ENCODE results near the gene GRID1.

Gene GRID1

DNA sequence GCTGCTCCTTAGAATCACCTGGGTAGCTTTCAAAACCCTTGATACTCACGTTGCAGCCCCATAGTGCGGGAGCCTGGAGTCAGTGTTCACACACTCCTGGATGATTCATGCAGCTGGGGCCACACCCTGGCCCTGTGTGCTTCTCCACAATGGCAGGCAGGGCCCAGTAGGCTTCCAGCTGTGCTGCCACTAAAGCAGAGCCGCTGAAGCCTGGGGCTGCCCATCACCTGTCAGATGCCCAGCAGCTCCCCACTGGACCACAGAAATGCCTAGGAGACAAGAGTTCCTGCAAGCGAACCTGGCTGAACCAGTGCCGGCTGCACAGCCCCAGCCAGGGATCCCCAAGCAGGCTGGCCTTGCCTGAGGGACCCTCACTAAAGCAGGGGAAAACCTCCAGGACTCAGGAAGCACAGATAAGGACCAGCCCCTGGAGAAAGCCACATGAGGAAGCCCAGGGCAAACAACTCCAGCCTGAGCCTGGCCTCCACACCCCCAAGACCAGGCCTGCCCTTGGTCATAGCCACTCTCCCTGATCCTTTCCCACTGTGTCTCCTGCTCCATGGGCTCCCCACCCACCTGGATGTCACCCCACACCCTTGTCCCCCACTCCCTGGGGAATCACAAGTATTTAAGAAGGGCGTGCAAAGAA is 111.9 kb downstream of the GRID1 start:
- no peak overlapping the region for H3K27ac ChIP-seq
- TF ChIP-seq, protein P1, sequence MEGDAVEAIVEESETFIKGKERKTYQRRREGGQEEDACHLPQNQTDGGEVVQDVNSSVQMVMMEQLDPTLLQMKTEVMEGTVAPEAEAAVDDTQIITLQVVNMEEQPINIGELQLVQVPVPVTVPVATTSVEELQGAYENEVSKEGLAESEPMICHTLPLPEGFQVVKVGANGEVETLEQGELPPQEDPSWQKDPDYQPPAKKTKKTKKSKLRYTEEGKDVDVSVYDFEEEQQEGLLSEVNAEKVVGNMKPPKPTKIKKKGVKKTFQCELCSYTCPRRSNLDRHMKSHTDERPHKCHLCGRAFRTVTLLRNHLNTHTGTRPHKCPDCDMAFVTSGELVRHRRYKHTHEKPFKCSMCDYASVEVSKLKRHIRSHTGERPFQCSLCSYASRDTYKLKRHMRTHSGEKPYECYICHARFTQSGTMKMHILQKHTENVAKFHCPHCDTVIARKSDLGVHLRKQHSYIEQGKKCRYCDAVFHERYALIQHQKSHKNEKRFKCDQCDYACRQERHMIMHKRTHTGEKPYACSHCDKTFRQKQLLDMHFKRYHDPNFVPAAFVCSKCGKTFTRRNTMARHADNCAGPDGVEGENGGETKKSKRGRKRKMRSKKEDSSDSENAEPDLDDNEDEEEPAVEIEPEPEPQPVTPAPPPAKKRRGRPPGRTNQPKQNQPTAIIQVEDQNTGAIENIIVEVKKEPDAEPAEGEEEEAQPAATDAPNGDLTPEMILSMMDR (conservative IDR thresholded peaks at IDR 0.05): no peak

DNA sequence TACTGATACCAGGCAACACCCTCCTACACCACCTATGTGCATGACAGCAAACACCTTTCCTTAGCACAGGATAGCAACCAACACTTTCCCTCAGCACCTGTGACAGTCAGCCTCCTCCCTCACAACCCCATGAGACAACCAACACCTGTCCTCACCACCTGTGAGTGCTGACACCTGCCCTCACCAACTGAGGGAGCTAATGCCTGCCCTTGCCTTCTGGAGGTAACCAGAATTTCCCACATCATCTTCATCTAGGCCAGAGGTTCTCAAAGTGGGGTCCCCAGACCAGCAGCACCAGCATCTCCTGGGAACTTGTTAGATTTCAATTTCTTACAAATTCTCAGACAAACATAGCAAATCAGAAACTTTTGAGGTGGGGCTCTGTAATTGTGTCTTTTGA is 112.5 kb downstream of the GRID1 start:
- TF ChIP-seq, protein P1 (conservative IDR thresholded peaks at IDR 0.05): no peak
- H3K27ac ChIP-seq: no peak overlapping the region

DNA sequence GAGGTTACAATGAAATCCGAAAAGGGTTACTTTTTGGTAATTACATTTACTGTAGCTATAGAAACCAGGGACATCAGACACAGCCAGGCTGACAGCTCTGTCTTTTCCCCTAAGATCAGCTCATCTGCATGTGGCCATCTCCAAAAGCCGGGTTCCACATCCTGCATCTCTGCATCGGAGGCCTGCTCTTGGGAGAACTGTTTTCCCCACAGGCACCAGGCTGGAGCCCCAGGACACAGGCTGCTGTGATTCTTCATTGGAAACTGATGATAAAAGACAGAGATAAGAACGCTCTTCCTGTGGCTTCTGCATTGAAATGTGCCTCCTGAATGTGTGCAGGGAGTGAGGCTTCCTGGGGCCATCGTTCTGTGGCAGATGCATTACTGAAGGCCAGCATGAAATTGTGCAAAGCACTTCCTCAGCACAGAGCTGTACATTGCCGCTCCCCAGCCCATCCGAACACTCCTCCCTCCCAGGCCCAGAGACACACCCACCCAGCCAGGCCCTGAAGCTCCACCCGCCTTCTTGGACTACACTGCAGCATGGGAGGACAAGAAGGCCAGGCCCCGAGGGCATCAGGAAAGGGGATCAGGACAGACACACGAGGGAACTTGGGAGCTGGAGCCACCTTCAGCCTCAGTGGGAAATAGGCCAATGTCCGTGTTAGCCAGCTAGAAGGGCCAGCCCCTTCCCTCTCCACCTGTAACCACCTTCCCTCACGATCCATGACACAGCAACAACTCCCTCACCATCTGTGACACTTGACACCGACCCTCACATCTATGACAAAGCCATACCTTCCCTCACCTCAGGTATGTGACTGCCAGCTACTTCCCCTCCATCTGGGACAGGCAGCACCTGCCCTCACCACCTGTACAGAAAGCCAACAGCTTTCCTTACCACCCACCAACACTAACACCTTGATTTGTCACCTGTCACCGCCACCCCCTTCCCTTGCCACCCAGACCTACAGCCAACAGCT is 113.2 kb downstream of the GRID1 start:
- H3K27ac ChIP-seq: no peak overlapping the region
- TF ChIP-seq, protein P1 (conservative IDR thresholded peaks at IDR 0.05): no peak

DNA sequence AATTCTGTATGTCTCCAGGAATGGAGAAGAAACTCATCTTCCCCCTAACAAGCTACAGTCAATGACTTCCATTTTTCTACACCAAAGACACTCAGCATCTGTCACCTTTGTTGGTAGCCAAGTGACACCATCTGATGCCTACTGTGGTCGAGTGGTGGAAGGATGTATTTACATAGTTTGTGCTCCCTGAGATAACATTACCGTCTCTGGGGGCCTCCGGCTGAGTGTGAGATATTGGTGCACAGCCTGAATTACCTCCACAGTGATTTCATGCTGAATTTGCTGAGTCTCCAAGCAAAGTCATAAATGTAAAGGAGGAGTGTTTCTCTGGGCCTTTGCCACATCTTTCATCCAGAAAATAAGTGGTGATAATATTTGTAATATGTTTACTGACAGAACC is 114.0 kb downstream of the GRID1 start:
- no peak overlapping the region for H3K27ac ChIP-seq
- TF ChIP-seq, protein P1 (conservative IDR thresholded peaks at IDR 0.05): no peak

DNA sequence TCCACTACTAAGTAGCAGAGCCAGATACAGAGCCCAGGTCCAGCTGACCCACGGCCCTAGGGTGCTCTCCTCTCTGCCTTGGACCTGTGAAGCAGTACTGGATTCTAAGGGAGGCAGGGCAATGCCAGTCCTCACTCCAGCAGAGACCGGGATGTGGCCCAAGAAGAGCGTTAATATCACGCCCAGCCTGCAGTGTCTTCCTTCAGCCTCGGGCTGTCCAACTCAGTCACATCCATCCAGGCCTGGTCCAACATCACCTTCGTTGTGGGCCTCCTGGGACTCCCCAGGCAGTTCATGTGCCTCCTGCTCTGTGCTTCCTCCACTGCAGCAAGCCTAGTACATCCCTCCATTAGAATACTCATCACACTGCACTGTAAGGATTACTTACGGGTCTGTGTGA is 114.5 kb downstream of the GRID1 start:
- TF ChIP-seq, protein P1 (conservative IDR thresholded peaks at IDR 0.05): no peak
- H3K27ac ChIP-seq: no peak overlapping the region

DNA sequence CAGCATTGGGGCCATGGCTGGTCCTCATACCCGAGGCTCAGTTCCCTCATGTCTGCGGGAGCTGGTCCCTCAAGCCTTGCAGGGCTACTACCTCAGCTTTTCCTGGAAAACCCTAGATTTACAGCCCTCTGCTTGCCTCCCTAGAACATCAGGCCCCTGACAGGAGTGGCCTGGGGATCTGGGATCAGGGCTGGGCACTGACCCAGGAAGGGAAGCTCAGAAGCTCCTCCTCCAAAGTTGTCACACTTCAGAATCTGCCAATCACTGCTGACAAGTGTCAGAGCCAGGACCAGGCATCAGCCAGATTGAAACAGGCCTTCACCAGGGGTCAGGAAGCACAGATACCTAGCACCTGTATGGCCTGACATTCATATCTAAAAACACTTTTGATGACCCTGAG is 115.2 kb downstream of the GRID1 start:
- TF ChIP-seq, protein P1 (conservative IDR thresholded peaks at IDR 0.05): no peak
- no peak overlapping the region for H3K27ac ChIP-seq

DNA sequence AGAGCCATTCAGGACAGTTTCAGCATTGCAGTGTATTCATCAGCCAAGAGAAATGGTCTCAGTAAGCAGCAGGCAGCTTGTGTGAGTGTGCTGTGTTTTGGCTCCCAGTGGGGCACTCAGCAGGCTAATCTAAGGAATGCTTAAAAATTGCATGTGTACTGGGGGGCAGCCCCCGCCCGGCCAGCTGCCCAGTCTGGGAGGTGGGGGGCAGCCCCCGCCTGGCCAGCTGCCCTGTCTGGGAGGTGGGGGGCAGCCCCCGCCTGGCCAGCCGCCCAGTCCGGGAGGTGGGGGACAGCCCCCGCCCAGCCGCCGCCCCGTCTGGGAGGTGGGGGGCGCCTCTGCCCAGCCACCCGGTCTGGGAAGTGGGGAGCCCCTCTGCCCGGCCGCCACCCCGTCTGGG is 116.2 kb downstream of the GRID1 start:
- TF ChIP-seq, protein P1 (conservative IDR thresholded peaks at IDR 0.05): no peak
- H3K27ac ChIP-seq: no peak overlapping the region
